Keratinocyte (primary cell): Measurements from ENCODE around the gene RNASE8. TPM values are rescaled to one million over a fixed set of nuclear protein-coding genes. Genes with fewer than 3 reads are reported as not detected.

Experiments
- DNase-seq: peaks from one replicate; pipeline ENCODE4 v3.0.0-alpha.2; 2011; ENCODE audit warnings: low read depth, missing footprints, low spot score
- FAIRE-seq: peaks from 2 replicates; lab custom pipeline; 2011; peaks lifted over from hg19 to GRCh38; lab: Jason Lieb, UNC
- H2AFZ ChIP-seq: 2 replicates; pipeline ENCODE4 v1.6.0; 2012; ENCODE audit warnings: low read length, control low read depth, inconsistent platforms; ENCODE audit not compliant: control insufficient read depth
- H3K27ac ChIP-seq: 2 replicates; pipeline ENCODE4 v1.5.1; 2011; ENCODE audit warnings: low read length; ENCODE audit not compliant: control insufficient read depth, insufficient read depth
- H3K27me3 ChIP-seq: 3 replicates; pipeline ENCODE4 v1.6.0; 2011; ENCODE audit warnings: low read length; ENCODE audit not compliant: control insufficient read depth, insufficient read depth; ENCODE audit errors: extremely low read depth
- H3K36me3 ChIP-seq, 2 experiments: 2 replicates in 1 of 2; 3 replicates in 1 of 2; pipeline ENCODE4 v1.5.1; 2011; ENCODE audit warnings: low read length in 2 of 2, mild to moderate bottlenecking in 1 of 2; ENCODE audit not compliant: control insufficient read depth in 2 of 2, insufficient read depth in 2 of 2; ENCODE audit errors: extremely low read depth in 1 of 2
- H3K4me1 ChIP-seq: 3 replicates; pipeline ENCODE4 v1.5.1; 2011; ENCODE audit warnings: low read length; ENCODE audit not compliant: control insufficient read depth, insufficient read depth; ENCODE audit errors: extremely low read depth
- H3K4me2 ChIP-seq: 3 replicates; pipeline ENCODE4 v1.6.0; 2011; ENCODE audit warnings: low read depth, low read length; ENCODE audit not compliant: control insufficient read depth, insufficient read depth; ENCODE audit errors: extremely low read depth
- H3K4me3 ChIP-seq, 3 experiments: fragments of 200-600 bp in 1 of 3; sonication (generic) in 1 of 3; 2 replicates in 2 of 3; 3 replicates in 1 of 3; pipeline ENCODE4 v1.5.1; 2011 to 2016; ENCODE audit warnings: low read length in 3 of 3, mild to moderate bottlenecking in 3 of 3, control low read depth in 2 of 3, inconsistent platforms in 1 of 3, low read depth in 1 of 3, mixed read lengths in 1 of 3, mixed run types in 1 of 3, moderate library complexity in 1 of 3; ENCODE audit not compliant: control insufficient read depth in 2 of 3, insufficient read depth in 2 of 3; ENCODE audit errors: extremely low read depth in 1 of 3
- H3K79me2 ChIP-seq: 2 replicates; pipeline ENCODE4 v1.6.0; 2012; ENCODE audit warnings: low read length; ENCODE audit not compliant: control insufficient read depth, insufficient read depth
- H3K9ac ChIP-seq: 3 replicates; pipeline ENCODE4 v1.6.0; 2011; ENCODE audit warnings: low read length; ENCODE audit not compliant: control insufficient read depth, insufficient read depth; ENCODE audit errors: extremely low read depth
- H3K9me1 ChIP-seq: 3 replicates; pipeline ENCODE4 v1.6.0; 2011; ENCODE audit warnings: low read length; ENCODE audit not compliant: control insufficient read depth, insufficient read depth; ENCODE audit errors: extremely low read depth
- H3K9me3 ChIP-seq: 2 replicates; pipeline ENCODE4 v1.5.1; 2012; ENCODE audit warnings: low read depth, low read length; ENCODE audit not compliant: control insufficient read depth
- H4K20me1 ChIP-seq: 3 replicates; pipeline ENCODE4 v1.6.0; 2011; ENCODE audit warnings: low read length; ENCODE audit not compliant: control insufficient read depth, insufficient read depth; ENCODE audit errors: extremely low read depth
- EZH2 ChIP-seq: IDR thresholded peaks from one replicate; pipeline ENCODE4 v1.6.1; 2012; ENCODE audit warnings: inconsistent platforms, mild to moderate bottlenecking, low read length, moderate library complexity
- dilution Hi-C: fragments of 300-500 bp; cut with MboI; formaldehyde crosslinking; loops from one replicate; pipeline ENCODE4 v1.7.0; 2020; ENCODE audit warnings: low sequenced_read_pairs; ENCODE audit not compliant: extremely low pct_ligation_motif_present
- polyA plus RNA-seq, 5 experiments: library from polyadenylated mRNA; depleted of rRNA in 3 of 5; stranded (reverse) in 3 of 5; stranded (forward) in 1 of 5; unstranded in 1 of 5; fragments of >200 nt; gene quantifications; 1 replicate in 1 of 5; 2 replicates in 3 of 5; 3 replicates in 1 of 5; pipeline versions ENCODE4 v1.2.1 to v1.2.3, GENCODE V29; 2011 to 2012; ENCODE audit warnings: missing spikeins in 2 of 5, low read depth in 1 of 5, low replicate concordance in 1 of 5
- TF ChIP-seq, protein P1 (sequence below), 3 experiments: IDR thresholded peaks in 1 of 3; conservative IDR thresholded peaks in 1 of 3; optimal IDR thresholded peaks in 1 of 3; 2 replicates in 2 of 3; 3 replicates in 1 of 3; pipeline versions ENCODE3 to v1.5.1; 2011; ENCODE audit warnings: low read length in 3 of 3, mild to moderate bottlenecking in 3 of 3, moderate library complexity in 2 of 3, control low read depth in 1 of 3, inconsistent platforms in 1 of 3; ENCODE audit not compliant: insufficient read depth in 2 of 3; ENCODE audit errors: extremely low read depth in 1 of 3

RNASE8 gene
- polyA plus RNA-seq, 1 donor (not counting 4 experiments of a cell fraction or from before 2014, with no cell fraction given), result not detected

DNA sequence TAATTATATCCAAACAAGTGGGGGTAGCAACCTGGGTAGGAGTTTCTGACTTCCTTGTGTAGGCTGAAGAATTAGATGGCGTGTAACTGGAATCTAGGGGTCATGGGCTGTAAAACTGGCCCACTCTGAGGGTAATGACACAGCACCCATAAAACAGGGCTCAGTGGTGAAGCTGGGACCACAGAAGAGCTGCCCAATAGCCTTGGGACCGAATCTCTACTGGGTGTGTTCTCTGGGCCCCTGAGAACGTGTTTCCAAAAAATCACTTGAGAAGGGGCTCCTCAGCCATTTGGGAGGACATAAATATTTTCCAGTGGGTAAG lies 3.7 kb downstream of the RNASE8 start:
- Histone ChIP-seq H3K9me1 (no peaks in the 10 kb centered on the region), H3K36me3 (no peaks in the 10 kb centered on the region), H3K4me1 (peaks cover 5% of the 10 kb centered on the region), H3K27ac (no peak overlapping the region), H3K4me3 (no peak overlapping the region), H3K27me3 (no peaks in the 10 kb centered on the region), H3K79me2 (no peaks in the 10 kb centered on the region), H3K4me2 (no peak overlapping the region), H2AFZ (no peak overlapping the region), H3K9me3 (no peaks in the 10 kb centered on the region), H4K20me1 (no peaks in the 10 kb centered on the region), H3K9ac (no peak overlapping the region)
- FAIRE-seq, result no peak
- no peak for DNase-seq
- dilution Hi-C loops, result no loop called here
- TF ChIP-seq, protein P1, sequence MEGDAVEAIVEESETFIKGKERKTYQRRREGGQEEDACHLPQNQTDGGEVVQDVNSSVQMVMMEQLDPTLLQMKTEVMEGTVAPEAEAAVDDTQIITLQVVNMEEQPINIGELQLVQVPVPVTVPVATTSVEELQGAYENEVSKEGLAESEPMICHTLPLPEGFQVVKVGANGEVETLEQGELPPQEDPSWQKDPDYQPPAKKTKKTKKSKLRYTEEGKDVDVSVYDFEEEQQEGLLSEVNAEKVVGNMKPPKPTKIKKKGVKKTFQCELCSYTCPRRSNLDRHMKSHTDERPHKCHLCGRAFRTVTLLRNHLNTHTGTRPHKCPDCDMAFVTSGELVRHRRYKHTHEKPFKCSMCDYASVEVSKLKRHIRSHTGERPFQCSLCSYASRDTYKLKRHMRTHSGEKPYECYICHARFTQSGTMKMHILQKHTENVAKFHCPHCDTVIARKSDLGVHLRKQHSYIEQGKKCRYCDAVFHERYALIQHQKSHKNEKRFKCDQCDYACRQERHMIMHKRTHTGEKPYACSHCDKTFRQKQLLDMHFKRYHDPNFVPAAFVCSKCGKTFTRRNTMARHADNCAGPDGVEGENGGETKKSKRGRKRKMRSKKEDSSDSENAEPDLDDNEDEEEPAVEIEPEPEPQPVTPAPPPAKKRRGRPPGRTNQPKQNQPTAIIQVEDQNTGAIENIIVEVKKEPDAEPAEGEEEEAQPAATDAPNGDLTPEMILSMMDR (optimal IDR thresholded peaks at IDR 0.05 in 1 of 3, IDR thresholded peaks at IDR 0.05 in 1 of 3, conservative IDR thresholded peaks at IDR 0.05 in 1 of 3; ENCODE audit: extremely low read depth in 1 of 3, insufficient read depth in 2 of 3, low read length in 3 of 3), result no peak
- no peak for TF ChIP-seq EZH2

DNA sequence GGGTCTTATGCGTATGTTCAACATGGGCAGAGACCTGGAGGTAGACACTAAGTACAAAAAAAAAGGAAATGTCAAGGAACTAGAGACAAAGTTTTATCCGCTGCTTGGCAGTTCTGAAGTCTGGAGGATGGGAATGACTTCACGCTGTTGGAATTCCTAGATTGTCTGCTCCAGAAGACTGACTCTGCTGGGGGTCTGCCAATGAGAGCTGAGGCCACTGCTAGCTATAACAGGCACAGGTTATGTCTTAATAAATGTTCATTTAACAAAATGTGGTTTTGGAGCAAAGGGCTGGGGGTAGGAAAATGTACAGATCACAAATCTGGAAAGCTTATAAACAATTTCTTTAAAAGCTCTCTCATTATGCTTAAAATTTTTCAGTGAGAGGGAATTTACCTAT lies 5.9 kb downstream of the RNASE8 start:
- dilution Hi-C loops, result no loop called here
- no peaks in the 10 kb centered on the region for H3K36me3 ChIP-seq
- H2AFZ ChIP-seq, result no peak overlapping the region
- no peaks in the 10 kb centered on the region for H3K9me3 ChIP-seq
- no peaks in the 10 kb centered on the region for H4K20me1 ChIP-seq
- no peaks in the 10 kb centered on the region for H3K9me1 ChIP-seq
- H3K4me2 ChIP-seq, result no peak overlapping the region
- H3K4me1 ChIP-seq, result peaks cover 5% of the 10 kb centered on the region
- DNase-seq (no peak), FAIRE-seq (no peak)
- peaks cover 3% of the 10 kb centered on the region for H3K27me3 ChIP-seq
- no peaks in the 10 kb centered on the region for H3K79me2 ChIP-seq
- no peak overlapping the region for H3K27ac ChIP-seq
- no peak overlapping the region for H3K4me3 ChIP-seq
- no peak for TF ChIP-seq EZH2
- TF ChIP-seq, protein P1 (optimal IDR thresholded peaks at IDR 0.05 in 1 of 3, IDR thresholded peaks at IDR 0.05 in 1 of 3, conservative IDR thresholded peaks at IDR 0.05 in 1 of 3; ENCODE audit: extremely low read depth in 1 of 3, insufficient read depth in 2 of 3, low read length in 3 of 3), result no peak
- H3K9ac ChIP-seq, result no peak overlapping the region
